Uterus (tissue), 2 donors: ENCODE measurements around the gene KHDC1.

Source experiments
- POLR2A ChIP-seq, 2 donors: fragments of 450-650 bp; IDR thresholded peaks; one replicate each; pipeline ENCODE4 v1.6.1; 2016; ENCODE audit warnings: antibody characterized with exemption in 2 of 2, mild to moderate bottlenecking in 1 of 2, moderate library complexity in 1 of 2
- TF ChIP-seq, protein P1 (sequence below), 4 experiments: fragments of 200-600 bp in 2 of 4; fragments of 450-650 bp in 2 of 4; sonication (generic) in 2 of 4; IDR thresholded peaks; one replicate each; pipeline ENCODE4 v1.5.1; 2016 to 2019; ENCODE audit warnings: antibody characterized with exemption in 4 of 4, mild to moderate bottlenecking in 2 of 4, moderate library complexity in 1 of 4

DNA sequence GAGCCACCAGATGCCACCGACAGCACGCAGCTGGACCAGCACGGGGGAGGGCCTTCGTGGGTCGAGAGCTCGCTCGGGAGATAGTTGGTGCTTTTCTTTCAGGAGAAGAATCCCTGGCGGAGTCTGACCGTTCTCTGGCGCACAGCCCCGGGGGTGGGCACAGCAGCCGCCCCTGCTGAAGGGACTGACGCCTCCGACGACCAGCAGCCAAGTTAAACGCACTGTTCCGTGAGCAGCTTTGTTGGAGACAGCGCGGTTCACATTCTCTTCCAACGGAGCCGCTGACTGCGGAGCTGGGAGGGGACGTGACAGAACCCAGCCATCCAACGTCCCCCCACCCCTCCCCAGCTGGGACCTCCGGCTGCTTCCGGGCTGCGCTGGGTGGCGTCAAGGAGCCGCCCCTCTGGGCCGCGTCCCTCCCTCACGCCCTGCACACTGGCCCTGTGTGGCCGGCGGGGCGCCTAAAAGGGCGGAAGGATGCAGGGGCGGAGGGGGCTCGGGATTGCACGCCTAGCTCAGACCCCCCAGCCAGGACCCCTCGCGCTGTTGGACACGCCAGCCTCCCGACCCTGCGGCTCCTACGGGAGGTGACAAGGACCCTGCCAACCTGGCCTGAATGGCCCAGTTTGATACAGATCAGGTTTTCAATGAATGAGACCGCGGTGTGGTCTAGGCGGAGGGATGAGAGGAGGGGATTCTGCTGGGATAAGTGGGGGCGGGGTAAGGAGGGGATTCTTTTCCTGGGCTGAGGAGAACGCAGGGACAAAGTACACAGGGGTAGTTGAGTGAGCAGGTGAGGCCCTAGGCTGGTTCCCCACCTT is 36.4 kb upstream of the KHDC1 start:
- TF ChIP-seq, protein P1, sequence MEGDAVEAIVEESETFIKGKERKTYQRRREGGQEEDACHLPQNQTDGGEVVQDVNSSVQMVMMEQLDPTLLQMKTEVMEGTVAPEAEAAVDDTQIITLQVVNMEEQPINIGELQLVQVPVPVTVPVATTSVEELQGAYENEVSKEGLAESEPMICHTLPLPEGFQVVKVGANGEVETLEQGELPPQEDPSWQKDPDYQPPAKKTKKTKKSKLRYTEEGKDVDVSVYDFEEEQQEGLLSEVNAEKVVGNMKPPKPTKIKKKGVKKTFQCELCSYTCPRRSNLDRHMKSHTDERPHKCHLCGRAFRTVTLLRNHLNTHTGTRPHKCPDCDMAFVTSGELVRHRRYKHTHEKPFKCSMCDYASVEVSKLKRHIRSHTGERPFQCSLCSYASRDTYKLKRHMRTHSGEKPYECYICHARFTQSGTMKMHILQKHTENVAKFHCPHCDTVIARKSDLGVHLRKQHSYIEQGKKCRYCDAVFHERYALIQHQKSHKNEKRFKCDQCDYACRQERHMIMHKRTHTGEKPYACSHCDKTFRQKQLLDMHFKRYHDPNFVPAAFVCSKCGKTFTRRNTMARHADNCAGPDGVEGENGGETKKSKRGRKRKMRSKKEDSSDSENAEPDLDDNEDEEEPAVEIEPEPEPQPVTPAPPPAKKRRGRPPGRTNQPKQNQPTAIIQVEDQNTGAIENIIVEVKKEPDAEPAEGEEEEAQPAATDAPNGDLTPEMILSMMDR (IDR thresholded peaks at IDR 0.05): no peak
- no peak for TF ChIP-seq POLR2A (IDR thresholded peaks at IDR 0.05)
